PC-3 (cell line): ENCODE results near the gene GRIN3B. TPM values are rescaled to one million over a fixed set of nuclear protein-coding genes. Genes with fewer than 3 reads are reported as not detected.

ENCODE experiments used
- ATAC-seq: fragments of 200-7000 bp; cut with Tn5 transposase; 2 replicates; pipeline ENCODE4 v1.9.1; 2020; ENCODE audit warnings: mild to moderate bottlenecking, moderate library complexity
- BruUV-seq: library from RNA; stranded (reverse); fragments of 400-500 nt; replicated peaks from 2 replicates; lab custom pipeline; 2021; lab: Mats Ljungman, UMichigan
- CTCF ChIA-PET: fragments of 300-600 bp; sonication (Branson Sonifier 250); formaldehyde crosslinking; loops from one replicate; lab custom pipeline; 2022; ENCODE audit warnings: antibody characterized with exemption; lab: Charles Lee
- POLR2A ChIA-PET: fragments of 300-600 bp; sonication (Branson Sonifier 250); formaldehyde crosslinking; loops from one replicate; lab custom pipeline; 2022; ENCODE audit warnings: antibody characterized with exemption; ENCODE audit not compliant: unreplicated experiment; lab: Charles Lee
- DNase-seq: peaks from one replicate; pipeline ENCODE4 v3.0.0-alpha.2; 2015
- H2AFZ ChIP-seq: fragments of 300-600 bp; sonication (generic); 2 replicates; pipeline ENCODE4 v1.6.0; 2016; ENCODE audit warnings: antibody characterized with exemption, low read length
- H3F3A ChIP-seq: fragments of 300-600 bp; sonication (generic); one replicate; pipeline ENCODE4 v1.6.0; 2017; ENCODE audit warnings: antibody characterized with exemption, low read length, control low read depth, mild to moderate bottlenecking; ENCODE audit not compliant: unreplicated experiment
- H3K27ac ChIP-seq: fragments of 300-600 bp; sonication (generic); 2 replicates; pipeline ENCODE4 v1.5.1; 2016; ENCODE audit warnings: mild to moderate bottlenecking, low read length
- H3K27me3 ChIP-seq: fragments of 300-600 bp; sonication (generic); 2 replicates; pipeline ENCODE4 v1.6.1; 2016; ENCODE audit warnings: low read length, mixed read lengths
- H3K36me3 ChIP-seq: fragments of 300-600 bp; sonication (generic); 2 replicates; pipeline ENCODE4 v1.6.1; 2016; ENCODE audit warnings: low read depth, mixed run types, low read length, mixed read lengths
- H3K4me1 ChIP-seq: fragments of 300-600 bp; sonication (generic); 2 replicates; pipeline ENCODE4 v1.5.1; 2016; ENCODE audit warnings: low read length; ENCODE audit not compliant: insufficient read depth
- H3K4me2 ChIP-seq: fragments of 300-600 bp; sonication (generic); 2 replicates; pipeline ENCODE4 v1.6.0; 2016; ENCODE audit warnings: low read length
- H3K4me3 ChIP-seq: fragments of 300-600 bp; sonication (generic); 2 replicates; pipeline ENCODE4 v1.5.1; 2016; ENCODE audit warnings: mild to moderate bottlenecking, low read length, mixed read lengths
- H3K79me2 ChIP-seq: fragments of 300-600 bp; sonication (generic); 2 replicates; pipeline ENCODE4 v1.6.1; 2017; ENCODE audit warnings: low read length, mixed read lengths
- H3K9ac ChIP-seq: fragments of 300-600 bp; sonication (generic); 2 replicates; pipeline ENCODE4 v1.6.0; 2016; ENCODE audit warnings: mild to moderate bottlenecking, low read length
- H3K9me2 ChIP-seq: fragments of 300-600 bp; sonication (generic); replicated peaks from 2 replicates; pipeline ENCODE4 v1.6.1; 2016; ENCODE audit warnings: mixed run types, low read length, mixed read lengths
- H3K9me3 ChIP-seq: fragments of 300-600 bp; sonication (generic); 2 replicates; pipeline ENCODE4 v1.6.1; 2016; ENCODE audit warnings: low read length, mixed read lengths
- H4K20me1 ChIP-seq: fragments of 300-600 bp; sonication (generic); 2 replicates; pipeline ENCODE4 v1.6.1; 2016; ENCODE audit warnings: low read length, mixed read lengths
- EZH2 ChIP-seq: fragments of 300-600 bp; sonication (generic); IDR thresholded peaks from one replicate; pipeline ENCODE4 v1.6.1; 2017; ENCODE audit warnings: antibody characterized with exemption, mild to moderate bottlenecking, low read length; ENCODE audit not compliant: unreplicated experiment
- EZH2phosphoT487 ChIP-seq: fragments of 300-600 bp; sonication (generic); IDR thresholded peaks from 2 replicates; pipeline ENCODE4 v1.6.1; 2018; ENCODE audit warnings: mild to moderate bottlenecking, antibody characterized with exemption, low read length, borderline replicate concordance
- intact Hi-C: fragments of 100-400 bp; cut with micrococcal nuclease; formaldehyde crosslinking; loops from 2 replicates; pipeline ENCODE4 v1.9.0; 2023
- total RNA-seq: library from RNA; depleted of rRNA; stranded (reverse); fragments of >200 nt; gene quantifications from 2 replicates; pipeline ENCODE4 v1.2.3, GENCODE V29; 2014
- TF ChIP-seq, protein P1 (sequence below): fragments of 300-600 bp; sonication (generic); conservative IDR thresholded peaks from 2 replicates; pipeline ENCODE4 v1.5.1; 2017; ENCODE audit warnings: antibody characterized with exemption, low read depth, mild to moderate bottlenecking, low read length

The GRIN3B gene
- total RNA-seq, 1 experiment from 2014 or later: 0.69 TPM

DNA sequence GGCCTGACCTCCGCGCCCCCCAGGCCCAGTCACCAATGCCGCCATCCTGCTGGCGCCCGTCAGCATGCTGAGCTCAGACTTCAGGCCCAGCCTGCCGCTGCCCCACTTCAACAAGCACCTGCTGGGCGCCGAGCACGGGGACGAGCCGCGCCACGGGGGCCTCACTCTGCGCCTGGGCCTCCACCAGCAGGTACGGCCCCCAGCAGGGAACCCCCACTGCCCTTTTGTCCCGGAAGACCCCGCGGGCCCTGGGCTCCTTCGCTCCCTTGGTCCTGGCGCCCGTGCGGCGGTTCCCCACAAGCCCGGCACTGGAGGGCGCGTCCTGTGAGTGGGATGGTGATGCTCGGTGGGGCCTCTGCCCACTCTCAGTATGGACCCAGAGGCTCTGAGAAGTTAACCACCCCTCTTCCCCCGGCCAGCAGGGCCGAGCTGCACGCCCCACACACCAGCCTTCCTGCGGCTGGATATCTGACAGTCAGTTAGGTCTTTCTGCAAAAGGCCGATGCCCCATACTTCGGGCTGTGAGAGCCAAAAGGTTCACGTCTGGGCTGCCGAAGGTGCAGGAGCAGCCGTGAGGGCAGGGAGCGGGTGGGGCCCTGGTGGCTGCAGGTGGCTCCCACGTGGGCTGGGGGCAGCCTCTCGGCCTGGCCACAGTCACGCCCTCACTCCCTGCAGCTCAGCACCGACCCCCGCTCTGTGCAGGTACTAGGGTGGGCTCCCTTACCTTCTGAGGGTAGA lies 8.1 kb upstream of the GRIN3B start:
- H3K79me2 ChIP-seq: no peaks in the 10 kb centered on the region
- intact Hi-C loops: no loop called here

DNA sequence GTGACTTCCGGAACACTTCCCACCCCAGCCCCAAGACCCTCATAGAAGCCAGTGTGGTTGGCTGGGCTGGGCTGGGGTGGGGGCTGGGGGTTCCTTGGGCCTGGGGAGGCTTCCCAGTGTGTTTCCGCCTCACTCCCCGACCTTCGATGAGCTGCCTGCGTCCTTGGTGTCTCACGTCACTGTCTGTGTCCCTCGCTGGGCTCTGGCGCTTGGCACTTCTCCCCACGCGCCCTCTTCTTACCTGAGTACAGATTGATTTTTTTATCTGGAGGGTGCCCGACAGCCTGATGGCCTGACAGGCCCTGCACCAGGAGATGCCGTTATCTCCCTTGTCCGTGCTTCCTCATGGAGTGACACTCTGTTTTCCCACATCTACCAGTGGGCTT lies 7.6 kb upstream of the GRIN3B start:
- H3K9me2 ChIP-seq: no peaks in the 10 kb centered on the region
- H3K4me2 ChIP-seq: no peak overlapping the region
- no peaks in the 10 kb centered on the region; the same call in 1 of the 2 replicates for H3K36me3 ChIP-seq
- no TSS peak for BruUV-seq
- H3K4me3 ChIP-seq: no peak overlapping the region
- no peaks in the 10 kb centered on the region for H3F3A ChIP-seq
- no peak overlapping the region for H2AFZ ChIP-seq
- H3K4me1 ChIP-seq: peaks cover 8% of the 10 kb centered on the region
- H3K9me3 ChIP-seq: no peaks in the 10 kb centered on the region
- no peak for TF ChIP-seq EZH2
- TF ChIP-seq, protein P1, sequence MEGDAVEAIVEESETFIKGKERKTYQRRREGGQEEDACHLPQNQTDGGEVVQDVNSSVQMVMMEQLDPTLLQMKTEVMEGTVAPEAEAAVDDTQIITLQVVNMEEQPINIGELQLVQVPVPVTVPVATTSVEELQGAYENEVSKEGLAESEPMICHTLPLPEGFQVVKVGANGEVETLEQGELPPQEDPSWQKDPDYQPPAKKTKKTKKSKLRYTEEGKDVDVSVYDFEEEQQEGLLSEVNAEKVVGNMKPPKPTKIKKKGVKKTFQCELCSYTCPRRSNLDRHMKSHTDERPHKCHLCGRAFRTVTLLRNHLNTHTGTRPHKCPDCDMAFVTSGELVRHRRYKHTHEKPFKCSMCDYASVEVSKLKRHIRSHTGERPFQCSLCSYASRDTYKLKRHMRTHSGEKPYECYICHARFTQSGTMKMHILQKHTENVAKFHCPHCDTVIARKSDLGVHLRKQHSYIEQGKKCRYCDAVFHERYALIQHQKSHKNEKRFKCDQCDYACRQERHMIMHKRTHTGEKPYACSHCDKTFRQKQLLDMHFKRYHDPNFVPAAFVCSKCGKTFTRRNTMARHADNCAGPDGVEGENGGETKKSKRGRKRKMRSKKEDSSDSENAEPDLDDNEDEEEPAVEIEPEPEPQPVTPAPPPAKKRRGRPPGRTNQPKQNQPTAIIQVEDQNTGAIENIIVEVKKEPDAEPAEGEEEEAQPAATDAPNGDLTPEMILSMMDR: no peak
- TF ChIP-seq EZH2phosphoT487: no peak
- no peaks in the 10 kb centered on the region for H4K20me1 ChIP-seq
- no peaks in the 10 kb centered on the region; the same call in 1 of the 2 replicates for H3K27me3 ChIP-seq
- ATAC-seq (no peak), DNase-seq (no peak)
- H3K9ac ChIP-seq: no peak overlapping the region
- ChIA-PET POLR2A (no interaction called here), CTCF (no interaction called here)
- H3K27ac ChIP-seq: no peak overlapping the region
- intact Hi-C loops: no loop called here
- no peaks in the 10 kb centered on the region for H3K79me2 ChIP-seq

More for the DNA sequence above, 8.1 kb upstream of the GRIN3B start:
- Histone ChIP-seq H3K36me3 (no peaks in the 10 kb centered on the region; the same call in 1 of the 2 replicates), H4K20me1 (no peaks in the 10 kb centered on the region), H3F3A (no peaks in the 10 kb centered on the region), H3K9me3 (no peaks in the 10 kb centered on the region), H3K9me2 (no peaks in the 10 kb centered on the region), H3K4me1 (peaks cover 8% of the 10 kb centered on the region), H3K4me2 (no peak overlapping the region), H3K4me3 (no peak overlapping the region), H2AFZ (no peak overlapping the region), H3K27ac (no peak overlapping the region), H3K27me3 (no peaks in the 10 kb centered on the region; the same call in 1 of the 2 replicates), H3K9ac (no peak overlapping the region)
- no TSS peak for BruUV-seq
- ATAC-seq: no peak
- CTCF ChIA-PET: no interaction called here
- no peak for TF ChIP-seq EZH2
- TF ChIP-seq, protein P1: no peak
- no peak for TF ChIP-seq EZH2phosphoT487
- POLR2A ChIA-PET: no interaction called here
- DNase-seq: no peak

DNA sequence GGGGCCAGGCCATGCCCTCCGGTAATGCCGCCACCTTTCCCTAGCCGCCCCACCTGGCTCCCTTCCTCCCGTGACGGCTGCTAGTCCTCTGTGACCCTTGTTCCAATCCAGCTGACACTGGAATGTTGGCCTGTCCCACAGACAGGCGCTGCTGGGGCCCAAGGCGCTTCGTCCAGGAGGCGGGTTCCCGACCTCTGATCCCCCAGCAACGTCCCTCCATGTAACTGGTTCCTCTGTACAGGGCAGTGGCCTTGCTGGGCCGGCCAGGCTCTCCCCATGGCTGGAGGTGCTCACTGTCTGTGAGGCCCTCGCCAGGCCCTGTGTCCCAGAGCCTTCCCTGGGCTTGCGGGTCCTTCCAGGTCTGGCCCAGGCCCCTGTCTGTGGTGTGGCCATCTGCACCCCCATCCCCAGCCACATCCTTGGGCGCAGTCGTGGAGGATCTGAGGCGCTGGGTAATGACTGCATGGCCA lies 6.8 kb upstream of the GRIN3B start:
- no peaks in the 10 kb centered on the region for H4K20me1 ChIP-seq
- ATAC-seq: no peak
- no peak overlapping the region for H3K4me3 ChIP-seq
- H3K9me3 ChIP-seq: no peaks in the 10 kb centered on the region
- BruUV-seq: no TSS peak
- no peak for DNase-seq
- ChIA-PET POLR2A (no interaction called here), CTCF (no interaction called here)
- no peaks in the 10 kb centered on the region; the same call in 1 of the 2 replicates for H3K27me3 ChIP-seq
- no peak overlapping the region for H3K27ac ChIP-seq
- no peak for TF ChIP-seq EZH2
- TF ChIP-seq EZH2phosphoT487: no peak
- TF ChIP-seq, protein P1: no peak
- H3K36me3 ChIP-seq: no peaks in the 10 kb centered on the region; the same call in 1 of the 2 replicates
- H3K4me2 ChIP-seq: no peak overlapping the region
- peaks cover 8% of the 10 kb centered on the region for H3K4me1 ChIP-seq
- intact Hi-C loops: no loop called here
- no peak overlapping the region for H3K9ac ChIP-seq
- H3K9me2 ChIP-seq: no peaks in the 10 kb centered on the region
- H2AFZ ChIP-seq: no peak overlapping the region
- no peaks in the 10 kb centered on the region for H3K79me2 ChIP-seq
- no peaks in the 10 kb centered on the region for H3F3A ChIP-seq
